Mesendoderm (in vitro differentiated cells): ENCODE measurements around the gene PARD3.

Source experiments
- DNase-seq: peaks from one replicate; pipeline ENCODE4 v3.0.0; 2013
- H2AK5ac ChIP-seq: 2 replicates; pipeline ENCODE4 v1.6.1; 2013; ENCODE audit warnings: low read length, inconsistent platforms
- H2BK120ac ChIP-seq: 2 replicates; pipeline ENCODE4 v1.6.1; 2013; ENCODE audit warnings: low read depth, mild to moderate bottlenecking, low read length, moderate library complexity, mixed read lengths
- H2BK15ac ChIP-seq: replicated peaks from 2 replicates; pipeline ENCODE4 v1.6.1; 2013; ENCODE audit warnings: low read depth, mild to moderate bottlenecking, moderate library complexity
- H2BK5ac ChIP-seq: 2 replicates; pipeline ENCODE4 v1.6.1; 2013; ENCODE audit warnings: low read length, inconsistent platforms
- H3K18ac ChIP-seq: 2 replicates; pipeline ENCODE4 v1.6.1; 2013; ENCODE audit warnings: mild to moderate bottlenecking, low read length, mixed read lengths
- H3K23ac ChIP-seq: one replicate; pipeline ENCODE4 v1.6.1; 2013; ENCODE audit warnings: low read length
- H3K27ac ChIP-seq: 2 replicates; pipeline ENCODE4 v1.5.1; 2013; ENCODE audit warnings: low read depth, mild to moderate bottlenecking, inconsistent platforms, low read length, moderate library complexity
- H3K27me3 ChIP-seq: 2 replicates; pipeline ENCODE4 v1.6.1; 2013; ENCODE audit warnings: low read length, control low read depth, mild to moderate bottlenecking, inconsistent platforms; ENCODE audit not compliant: insufficient read depth, poor library complexity
- H3K36me3 ChIP-seq: 2 replicates; pipeline ENCODE4 v1.6.1; 2013; ENCODE audit warnings: low read length, inconsistent platforms; ENCODE audit not compliant: control insufficient read depth, insufficient read depth
- H3K4ac ChIP-seq: one replicate; pipeline ENCODE4 v1.6.1; 2013; ENCODE audit warnings: low read depth, mild to moderate bottlenecking, low read length, moderate library complexity
- H3K4me1 ChIP-seq: 2 replicates; pipeline ENCODE4 v1.6.1; 2013; ENCODE audit warnings: low read depth, low read length, inconsistent platforms; ENCODE audit not compliant: control insufficient read depth
- H3K4me2 ChIP-seq: 2 replicates; pipeline ENCODE4 v1.6.1; 2013; ENCODE audit warnings: low read length
- H3K4me3 ChIP-seq: 2 replicates; pipeline ENCODE4 v1.5.1; 2013; ENCODE audit warnings: mild to moderate bottlenecking, low read length
- H3K56ac ChIP-seq: one replicate; pipeline ENCODE4 v1.6.1; 2013; ENCODE audit warnings: low read length
- H3K79me1 ChIP-seq: 2 replicates; pipeline ENCODE4 v1.6.1; 2013; ENCODE audit warnings: low read length, inconsistent platforms
- H3K79me2 ChIP-seq: 2 replicates; pipeline ENCODE4 v1.6.1; 2013; ENCODE audit warnings: mild to moderate bottlenecking, low read length; ENCODE audit not compliant: control insufficient read depth, insufficient read depth
- H3K9ac ChIP-seq: 2 replicates; pipeline ENCODE4 v1.6.1; 2013; ENCODE audit warnings: low read length, inconsistent platforms
- H4K5ac ChIP-seq: one replicate; pipeline ENCODE4 v1.6.1; 2013; ENCODE audit warnings: low read length
- H4K8ac ChIP-seq: one replicate; pipeline ENCODE4 v1.6.1; 2013; ENCODE audit warnings: low read depth, mild to moderate bottlenecking, control low read depth, low read length, moderate library complexity
- WGBS: extraction: QIAGEN DNeasy Blood & Tissue Kit; methylation state at CpG from one replicate; pipeline ENCODE4 v1.1.7; 2013; ENCODE audit warnings: low lambda C conversion rate, missing lambda C conversion rate; ENCODE audit not compliant: insufficient coverage; ENCODE audit errors: extremely low coverage; 5-methylcytosine and 5-hydroxymethylcytosine counted together

The PARD3 gene

DNA sequence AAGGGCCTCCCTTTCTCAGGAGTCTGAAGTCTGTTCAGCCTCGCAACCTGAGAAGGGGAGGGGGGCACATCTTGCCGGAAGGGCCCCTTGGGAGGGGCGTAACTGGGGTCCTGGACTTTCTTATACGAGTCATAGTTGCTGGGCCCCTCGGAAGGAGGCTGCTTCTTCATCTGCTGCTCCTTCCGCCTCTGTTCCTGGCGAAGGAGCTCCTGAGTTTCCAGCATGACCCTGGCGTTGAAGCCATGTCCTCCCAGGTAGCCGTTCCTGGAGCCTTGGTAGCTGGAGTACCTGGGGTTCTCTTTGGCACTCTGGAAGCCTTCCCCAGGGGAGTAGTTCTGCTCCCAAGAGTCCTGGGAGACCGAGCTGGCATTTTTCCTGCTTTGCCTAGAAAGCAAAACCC, 703.9 kb downstream of the PARD3 start:
- Histone ChIP-seq H3K4ac (no peak overlapping the region), H3K4me3 (no peak overlapping the region), H3K4me1 (peaks cover 2% of the 10 kb centered on the region), H2BK120ac (no peak overlapping the region), H3K18ac (no peak overlapping the region), H4K5ac (no peak overlapping the region), H3K9ac (no peak overlapping the region), H3K56ac (no peak overlapping the region), H4K8ac (no peak overlapping the region), H3K36me3 (no peaks in the 10 kb centered on the region), H2BK15ac (no peak overlapping the region), H3K4me2 (no peak overlapping the region), H2AK5ac (no peak overlapping the region), H3K27me3 (no peaks in the 10 kb centered on the region), H3K79me1 (no peaks in the 10 kb centered on the region), H3K23ac (no peak overlapping the region), H3K27ac (no peak overlapping the region), H3K79me2 (no peaks in the 10 kb centered on the region), H2BK5ac (no peak overlapping the region)
- DNase-seq = no peak
- WGBS = no CpG with 5 or more reads among the region's 10 CpGs

- no peaks in the 10 kb centered on the region for H3K79me1 ChIP-seq
- no peaks in the 10 kb centered on the region for H3K79me2 ChIP-seq
- H3K27me3 ChIP-seq = no peaks in the 10 kb centered on the region
- H2BK15ac ChIP-seq = no peak overlapping the region
- no peak overlapping the region for H3K23ac ChIP-seq
- no peaks in the 10 kb centered on the region for H3K36me3 ChIP-seq
- H4K5ac ChIP-seq = no peak overlapping the region
- H3K4ac ChIP-seq = no peak overlapping the region
- no peak overlapping the region for H2BK5ac ChIP-seq
- no peak for DNase-seq
- H3K9ac ChIP-seq = no peak overlapping the region
- H3K4me1 ChIP-seq = peaks cover 4% of the 10 kb centered on the region
- no peak overlapping the region for H3K4me2 ChIP-seq
- no peak overlapping the region for H3K4me3 ChIP-seq
- no peak overlapping the region for H4K8ac ChIP-seq
- no CpG with 5 or more reads among the region's 20 CpGs for WGBS
- no peak overlapping the region for H2AK5ac ChIP-seq
- no peak overlapping the region for H2BK120ac ChIP-seq
- H3K56ac ChIP-seq = no peak overlapping the region
- no peak overlapping the region for H3K27ac ChIP-seq
- no peak overlapping the region for H3K18ac ChIP-seq
Measured at GRCh38 chr10:34109952-34110702, 705.0 kb downstream of the PARD3 start.

DNA sequence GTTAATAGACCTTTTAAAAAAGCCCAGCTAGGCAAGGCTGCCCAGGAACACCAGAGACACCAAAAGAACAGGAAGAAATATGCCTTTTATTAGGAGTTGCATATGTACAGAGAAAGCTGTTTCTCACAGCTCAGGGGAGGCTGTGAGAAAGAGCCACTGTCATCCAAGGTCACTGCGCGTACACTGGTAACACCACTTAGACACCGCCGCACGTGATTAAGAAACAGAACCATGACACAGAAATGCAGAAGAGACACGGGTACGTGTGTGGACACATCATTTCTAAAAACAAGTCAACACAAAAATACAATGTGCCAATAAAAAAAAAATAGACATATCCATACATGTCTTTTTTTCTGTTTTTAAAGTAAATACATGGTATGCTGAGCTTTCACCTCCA, 705.6 kb downstream of the PARD3 start:
- Histone ChIP-seq H3K4me1 (peaks cover 4% of the 10 kb centered on the region), H3K4me3 (no peak overlapping the region), H3K56ac (no peak overlapping the region), H3K79me2 (no peaks in the 10 kb centered on the region), H3K79me1 (no peaks in the 10 kb centered on the region), H2AK5ac (no peak overlapping the region), H3K18ac (no peak overlapping the region), H2BK5ac (no peak overlapping the region), H3K9ac (no peak overlapping the region), H4K5ac (no peak overlapping the region), H2BK120ac (no peak overlapping the region), H3K4me2 (no peak overlapping the region), H2BK15ac (no peak overlapping the region), H3K23ac (no peak overlapping the region), H4K8ac (no peak overlapping the region), H3K27ac (no peak overlapping the region), H3K27me3 (no peaks in the 10 kb centered on the region), H3K36me3 (no peaks in the 10 kb centered on the region), H3K4ac (no peak overlapping the region)
- no peak for DNase-seq
- WGBS = no CpG with 5 or more reads among the region's 7 CpGs

- H3K79me1 ChIP-seq = no peaks in the 10 kb centered on the region
- no peak overlapping the region for H3K23ac ChIP-seq
- H2BK15ac ChIP-seq = no peak overlapping the region
- DNase-seq = no peak
- H4K5ac ChIP-seq = no peak overlapping the region
- no peak overlapping the region for H3K56ac ChIP-seq
- no peak overlapping the region for H3K4me3 ChIP-seq
- H4K8ac ChIP-seq = no peak overlapping the region
- H2BK120ac ChIP-seq = no peak overlapping the region
- no peak overlapping the region for H3K4me2 ChIP-seq
- WGBS = no CpG with 5 or more reads among the region's 17 CpGs
- no peak overlapping the region for H3K18ac ChIP-seq
- no peak overlapping the region for H3K27ac ChIP-seq
- H2AK5ac ChIP-seq = no peak overlapping the region
- H3K4ac ChIP-seq = no peak overlapping the region
- H3K27me3 ChIP-seq = no peaks in the 10 kb centered on the region
- H2BK5ac ChIP-seq = no peak overlapping the region
- H3K4me1 ChIP-seq = peaks cover 2% of the 10 kb centered on the region
- no peaks in the 10 kb centered on the region for H3K36me3 ChIP-seq
- no peak overlapping the region for H3K9ac ChIP-seq
- H3K79me2 ChIP-seq = no peaks in the 10 kb centered on the region
Measured at GRCh38 chr10:34107626-34108516, 707.2 kb downstream of the PARD3 start.

DNA sequence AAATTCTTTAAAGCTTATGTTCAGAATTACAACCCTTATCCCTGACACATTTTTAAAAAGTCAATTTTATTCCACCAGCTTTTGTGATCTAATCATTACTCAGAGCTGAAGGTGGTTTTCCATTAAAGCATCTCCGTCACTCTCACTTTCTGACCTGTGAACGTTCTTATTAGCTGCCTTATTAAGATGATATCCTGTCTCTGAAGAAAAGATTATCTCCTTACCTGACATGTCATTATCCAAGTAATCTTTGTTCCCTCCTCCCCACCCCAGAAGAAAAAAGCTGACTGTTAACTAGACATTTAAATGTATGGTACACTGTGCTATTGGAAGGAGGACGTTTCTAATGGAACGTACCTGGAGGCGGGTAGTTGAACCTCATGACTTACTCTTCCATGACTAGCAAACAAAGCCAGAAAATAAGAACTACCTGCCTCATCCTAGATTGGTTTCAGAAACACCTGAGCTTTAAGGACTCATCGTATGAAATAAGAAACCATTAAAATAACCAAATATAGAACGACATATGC, 708.7 kb downstream of the PARD3 start:
- Histone ChIP-seq H3K9ac (no peak overlapping the region), H3K79me1 (no peaks in the 10 kb centered on the region), H3K4me1 (peaks cover 2% of the 10 kb centered on the region), H2BK15ac (no peak overlapping the region), H3K56ac (no peak overlapping the region), H4K5ac (no peak overlapping the region), H3K23ac (no peak overlapping the region), H2BK120ac (no peak overlapping the region), H3K79me2 (no peaks in the 10 kb centered on the region), H4K8ac (no peak overlapping the region), H2BK5ac (no peak overlapping the region), H3K27ac (no peak overlapping the region), H3K4ac (no peak overlapping the region), H2AK5ac (no peak overlapping the region), H3K36me3 (no peaks in the 10 kb centered on the region), H3K4me2 (no peak overlapping the region), H3K27me3 (no peaks in the 10 kb centered on the region), H3K4me3 (no peak overlapping the region), H3K18ac (no peak overlapping the region)
- DNase-seq = no peak
- no CpG with 5 or more reads among the region's 7 CpGs for WGBS
